Thyroid gland (tissue), 4 donors: Measurements from ENCODE around the gene MAEA. TPM values are rescaled to one million over a fixed set of nuclear protein-coding genes. Genes with fewer than 3 reads are reported as not detected.
"Not testable (repeated sequence)": the region's sequence is repeated elsewhere in the genome, so short reads cannot be mapped to it uniquely, and the experiment has no call there.

ENCODE experiments used
- DNase-seq, 2 donors: peaks; one replicate each; pipeline ENCODE4 v3.0.0-alpha.2; 2019
- H3K27ac ChIP-seq, 3 donors: fragments of 200-600 bp; sonication (generic); 1 replicate in 2 of 3; 2 replicates in 1 of 3; pipeline ENCODE4 v1.5.1; 2016 to 2019; ENCODE audit warnings: mild to moderate bottlenecking in 1 of 3, moderate library complexity in 1 of 3
- H3K27me3 ChIP-seq: fragments of 200-600 bp; sonication (generic); one replicate; pipeline ENCODE4 v1.5.1; 2019
- H3K36me3 ChIP-seq, 2 donors: fragments of 200-600 bp; sonication (generic); one replicate each; pipeline ENCODE4 v1.5.1; 2016 to 2019
- H3K4me1 ChIP-seq, 2 donors: fragments of 200-600 bp; sonication (generic); one replicate each; pipeline ENCODE4 v1.5.1; 2017 to 2019
- H3K4me3 ChIP-seq, 3 donors: fragments of 200-600 bp; sonication (generic); replicated peaks in 1 of 3; 1 replicate in 2 of 3; 2 replicates in 1 of 3; pipeline ENCODE4 v1.5.1; 2016; ENCODE audit warnings: mild to moderate bottlenecking in 1 of 3
- H3K9me3 ChIP-seq: fragments of 200-600 bp; sonication (generic); one replicate; pipeline ENCODE4 v1.5.1; 2017
- POLR2A ChIP-seq, 2 donors: fragments of 450-650 bp; IDR thresholded peaks; one replicate each; pipeline ENCODE4 v1.6.1; 2017; ENCODE audit warnings: antibody characterized with exemption in 2 of 2, mild to moderate bottlenecking in 2 of 2, moderate library complexity in 1 of 2
- WGBS, 2 donors: methylation state at CpG; one replicate each; pipeline ENCODE4 v1.1.5; 2017; 5-methylcytosine and 5-hydroxymethylcytosine counted together
- intact Hi-C: fragments of 100-400 bp; cut with DNase I; formaldehyde crosslinking; loops from one replicate; pipeline ENCODE4 v1.15.1; 2023
- total RNA-seq, 4 donors: library from RNA; depleted of rRNA; stranded (reverse); fragments of >200 nt; gene quantifications; one replicate each; pipeline ENCODE4 v1.2.3, GENCODE V29; 2016
- TF ChIP-seq, protein P1 (sequence below), 6 experiments: fragments of 200-600 bp in 3 of 6; fragments of 450-650 bp in 3 of 6; sonication (generic) in 3 of 6; IDR thresholded peaks; one replicate each; pipeline ENCODE4 v1.5.1; 2016 to 2019; ENCODE audit warnings: antibody characterized with exemption in 6 of 6, mild to moderate bottlenecking in 2 of 6, inconsistent platforms in 1 of 6, moderate library complexity in 1 of 6

Gene MAEA
- total RNA-seq, 4 donors from 2014 or later: 85.3 to 99.5 (median 87.3) TPM

DNA sequence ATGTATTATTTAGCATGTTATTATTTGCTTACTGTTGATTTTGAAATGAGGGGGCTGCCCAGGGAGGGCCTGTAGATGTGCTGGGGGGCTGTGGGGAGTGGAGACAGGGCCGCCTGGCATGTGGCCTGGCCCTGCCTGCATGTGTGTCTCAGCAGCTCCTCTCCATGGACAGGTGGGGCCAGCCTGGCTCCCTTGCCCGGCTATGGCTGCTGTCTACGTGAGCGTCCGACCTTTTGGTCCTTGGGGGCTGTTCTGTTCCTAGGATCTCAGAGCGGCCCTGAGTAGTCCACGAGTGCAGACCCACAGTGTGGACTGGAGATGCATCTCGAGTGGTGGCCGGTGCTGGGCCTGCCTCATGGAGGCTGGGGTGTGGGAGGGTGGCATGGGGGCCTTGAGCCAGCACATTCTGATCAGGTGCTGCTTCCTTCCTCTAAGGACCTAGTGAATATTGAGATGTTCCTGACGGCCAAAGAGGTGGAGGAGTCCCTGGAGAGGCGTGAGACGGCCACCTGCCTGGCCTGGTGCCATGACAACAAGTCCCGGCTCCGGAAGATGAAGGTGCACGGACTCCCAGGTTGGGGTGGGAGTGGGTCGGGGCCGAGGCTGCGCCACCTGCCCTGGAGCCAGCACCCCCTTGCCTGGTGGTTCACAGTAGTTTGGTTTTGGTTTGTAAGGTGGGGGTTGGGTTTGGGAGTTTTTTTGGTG lies 32.4 kb downstream of the MAEA start:
- 92 to 94% methylated on average over 9 to 18 of the region's 18 CpGs for WGBS, 2 donors
- Histone ChIP-seq H3K4me3 (no peak overlapping the region), H3K36me3 (peaks cover 25 to 29% of the 10 kb centered on the region in 2 donors), H3K27ac (no peak overlapping the region), H3K4me1 (no peaks in the 10 kb centered on the region), H3K9me3 (no peaks in the 10 kb centered on the region), H3K27me3 (no peaks in the 10 kb centered on the region)
- no peak for DNase-seq
- intact Hi-C loops: no loop called here
- TF ChIP-seq POLR2A (IDR thresholded peaks at IDR 0.05): no peak
- TF ChIP-seq, protein P1, sequence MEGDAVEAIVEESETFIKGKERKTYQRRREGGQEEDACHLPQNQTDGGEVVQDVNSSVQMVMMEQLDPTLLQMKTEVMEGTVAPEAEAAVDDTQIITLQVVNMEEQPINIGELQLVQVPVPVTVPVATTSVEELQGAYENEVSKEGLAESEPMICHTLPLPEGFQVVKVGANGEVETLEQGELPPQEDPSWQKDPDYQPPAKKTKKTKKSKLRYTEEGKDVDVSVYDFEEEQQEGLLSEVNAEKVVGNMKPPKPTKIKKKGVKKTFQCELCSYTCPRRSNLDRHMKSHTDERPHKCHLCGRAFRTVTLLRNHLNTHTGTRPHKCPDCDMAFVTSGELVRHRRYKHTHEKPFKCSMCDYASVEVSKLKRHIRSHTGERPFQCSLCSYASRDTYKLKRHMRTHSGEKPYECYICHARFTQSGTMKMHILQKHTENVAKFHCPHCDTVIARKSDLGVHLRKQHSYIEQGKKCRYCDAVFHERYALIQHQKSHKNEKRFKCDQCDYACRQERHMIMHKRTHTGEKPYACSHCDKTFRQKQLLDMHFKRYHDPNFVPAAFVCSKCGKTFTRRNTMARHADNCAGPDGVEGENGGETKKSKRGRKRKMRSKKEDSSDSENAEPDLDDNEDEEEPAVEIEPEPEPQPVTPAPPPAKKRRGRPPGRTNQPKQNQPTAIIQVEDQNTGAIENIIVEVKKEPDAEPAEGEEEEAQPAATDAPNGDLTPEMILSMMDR (IDR thresholded peaks at IDR 0.05): no peak

DNA sequence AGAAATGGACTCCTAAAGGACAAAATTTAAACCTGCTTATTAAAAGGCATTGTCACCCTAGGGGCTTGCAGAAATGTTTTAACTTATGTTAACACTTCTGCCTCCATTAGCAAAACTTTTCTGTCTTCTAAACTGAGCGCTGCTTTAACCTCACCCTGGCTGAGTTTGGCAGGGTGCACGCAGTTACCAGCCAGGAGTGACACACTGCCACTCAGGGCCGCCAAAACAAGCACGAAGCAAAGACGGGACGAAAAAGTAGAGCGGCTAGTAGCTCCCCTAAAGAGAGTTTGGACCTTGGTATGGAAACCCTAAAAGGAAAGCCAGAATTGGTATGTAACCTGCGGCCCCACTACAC lies 33.6 kb downstream of the MAEA start:
- Histone ChIP-seq H3K27ac (no peak overlapping the region), H3K27me3 (no peaks in the 10 kb centered on the region), H3K4me3 (no peak overlapping the region), H3K4me1 (no peaks in the 10 kb centered on the region), H3K9me3 (no peaks in the 10 kb centered on the region), H3K36me3 (peaks cover 16 to 26% of the 10 kb centered on the region in 2 donors)
- WGBS, 2 donors: 86 to 90% methylated on average over 8 of the region's 8 CpGs
- DNase-seq: no peak
- intact Hi-C loops: no loop called here
- TF ChIP-seq, protein P1 (IDR thresholded peaks at IDR 0.05): no peak
- TF ChIP-seq POLR2A (IDR thresholded peaks at IDR 0.05): no peak

DNA sequence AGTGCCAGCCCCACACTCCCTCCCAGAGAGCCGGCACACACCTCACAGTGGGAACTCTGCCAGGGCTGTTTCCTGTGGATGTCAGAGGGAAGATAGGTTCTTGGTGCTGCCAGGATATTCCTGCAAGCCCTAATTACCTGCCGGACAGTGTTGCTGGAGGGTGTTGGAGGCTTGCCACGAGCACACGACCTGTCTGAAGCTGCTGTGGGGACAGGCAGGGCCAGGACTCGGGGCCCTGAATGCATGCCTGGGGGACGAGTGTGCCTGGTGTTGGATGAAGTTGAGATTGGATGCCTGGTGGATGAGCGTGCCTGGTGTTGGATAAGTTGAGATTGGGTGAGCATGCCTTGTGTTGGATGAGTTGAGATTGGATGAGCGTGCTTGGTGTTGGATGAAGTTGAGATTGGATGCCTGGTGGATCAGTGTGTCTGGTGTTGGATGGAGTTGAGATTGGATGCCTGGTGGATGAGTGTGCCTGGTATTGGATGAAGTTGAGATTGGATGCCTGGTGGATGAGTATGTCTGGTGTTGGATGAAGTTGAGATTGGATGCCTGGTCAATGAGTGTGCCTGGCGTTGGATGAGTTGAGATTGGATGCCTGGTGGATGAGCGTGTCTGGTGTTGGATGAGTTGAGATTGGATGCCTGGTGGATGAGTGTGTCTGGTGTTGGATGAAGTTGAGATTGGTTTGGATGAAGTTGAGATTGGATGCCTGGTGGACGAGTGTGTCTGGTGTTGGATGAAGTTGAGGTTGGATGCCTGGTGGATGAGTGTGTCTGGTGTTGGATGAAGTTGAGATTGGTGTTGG lies 34.1 kb downstream of the MAEA start:
- H3K36me3 ChIP-seq: peaks cover 18 to 30% of the 10 kb centered on the region in 2 donors
- H3K9me3 ChIP-seq: no peaks in the 10 kb centered on the region
- TF ChIP-seq, protein P1 (IDR thresholded peaks at IDR 0.05): no peak
- no peak for TF ChIP-seq POLR2A (IDR thresholded peaks at IDR 0.05)
- WGBS, 2 donors: 86 to 87% methylated on average over 11 of the region's 11 CpGs
- no peaks in the 10 kb centered on the region for H3K27me3 ChIP-seq
- DNase-seq: no peak
- intact Hi-C loops: no loop called here
- no peaks in the 10 kb centered on the region for H3K4me1 ChIP-seq
- no peak overlapping the region for H3K4me3 ChIP-seq
- H3K27ac ChIP-seq: no peak overlapping the region

DNA sequence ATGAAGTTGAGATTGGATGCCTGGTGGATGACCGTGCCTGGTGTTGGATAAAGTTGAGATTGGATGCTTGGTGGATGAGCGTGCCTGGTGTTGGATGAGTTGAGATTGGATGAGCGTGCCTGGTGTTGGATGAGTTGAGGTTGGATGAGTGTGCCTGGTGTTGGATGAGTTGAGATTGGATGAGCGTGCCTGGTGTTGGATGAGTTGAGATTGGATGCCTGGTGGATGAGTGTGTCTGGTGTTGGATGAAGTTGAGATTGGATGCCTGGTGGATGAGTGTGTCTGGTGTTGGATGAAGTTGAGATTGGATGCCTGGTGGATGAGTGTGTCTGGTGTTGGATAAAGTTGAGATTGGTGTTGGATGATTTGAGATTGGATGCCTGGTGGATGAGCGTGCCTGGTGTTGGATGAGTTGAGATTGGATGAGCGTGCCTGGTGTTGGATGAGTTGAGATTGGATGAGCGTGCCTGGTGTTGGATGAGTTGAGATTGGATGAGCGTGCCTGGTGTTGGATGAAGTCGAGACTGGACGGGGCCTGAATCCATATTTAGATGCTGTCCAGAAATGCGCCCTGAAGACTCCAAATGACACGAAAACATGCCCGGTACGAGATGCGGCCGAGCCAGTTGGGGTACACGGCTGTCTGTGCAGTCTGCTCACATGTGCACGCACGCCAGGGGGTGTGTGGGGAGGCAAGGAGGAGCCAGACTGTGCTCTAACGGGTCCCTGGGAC lies 34.9 kb downstream of the MAEA start:
- H3K27ac ChIP-seq, H3K4me3 ChIP-seq, H3K27me3 ChIP-seq, H3K4me1 ChIP-seq, DNase-seq, H3K9me3 ChIP-seq, intact Hi-C loops: not testable (repeated sequence)
- 94 to 96% methylated on average over 20 of the region's 20 CpGs for WGBS, 2 donors
- peaks cover 18 to 37% of the 10 kb centered on the region in 2 donors for H3K36me3 ChIP-seq

DNA sequence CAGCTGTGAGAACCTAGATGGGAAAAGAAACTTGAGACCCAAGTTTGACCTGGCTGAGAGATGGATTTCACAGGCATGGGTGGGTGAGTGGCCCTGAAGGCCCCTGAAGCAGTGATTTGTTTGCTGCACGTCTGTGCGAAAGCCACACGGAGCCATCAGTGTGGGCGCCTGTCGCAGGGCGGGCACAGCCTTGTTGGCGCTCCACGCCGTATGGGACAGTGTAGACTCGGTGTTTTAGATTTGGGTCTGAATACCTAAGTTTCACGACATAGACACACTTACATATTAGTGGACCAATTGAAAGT lies 35.4 kb downstream of the MAEA start:
- Histone ChIP-seq H3K4me1 (no peaks in the 10 kb centered on the region), H3K27me3 (no peaks in the 10 kb centered on the region), H3K27ac (no peak overlapping the region), H3K36me3 (peaks cover 18 to 38% of the 10 kb centered on the region in 2 donors), H3K4me3 (no peak overlapping the region), H3K9me3 (no peaks in the 10 kb centered on the region)
- intact Hi-C loops: no loop called here
- WGBS, 2 donors: 94 to 95% methylated on average over 11 of the region's 11 CpGs
- TF ChIP-seq POLR2A (IDR thresholded peaks at IDR 0.05): no peak
- TF ChIP-seq, protein P1 (IDR thresholded peaks at IDR 0.05): no peak
- no peak for DNase-seq
